Fibroblast of pulmonary artery (primary cell): Measurements from ENCODE around the gene RPH3AL.

ENCODE experiments used
- DNase-seq: peaks from one replicate; pipeline ENCODE4 v3.0.0-alpha.2; 2010; ENCODE audit warnings: low read depth
- H3K4me3 ChIP-seq: replicated peaks from 2 replicates; pipeline ENCODE4 v1.5.1; 2011; ENCODE audit warnings: low read depth, mild to moderate bottlenecking, control low read depth, low read length, moderate library complexity
- CTCF ChIP-seq: IDR thresholded peaks from 2 replicates; pipeline ENCODE4 v1.5.1; 2011; ENCODE audit warnings: mild to moderate bottlenecking, control low read depth, low read length, inconsistent platforms; ENCODE audit errors: missing control alignments

RPH3AL gene

GRCh38 chr17:185445-186138 is 167.0 kb downstream of the RPH3AL start:
- DNase-seq, result no peak
- no peak overlapping the region for H3K4me3 ChIP-seq
- no peak for TF ChIP-seq CTCF

GRCh38 chr17:183021-183420 is 169.6 kb downstream of the RPH3AL start:
- TF ChIP-seq CTCF, result no peak
- H3K4me3 ChIP-seq, result no peak overlapping the region
- no peak for DNase-seq

GRCh38 chr17:182050-182751 is 170.4 kb downstream of the RPH3AL start:
- H3K4me3 ChIP-seq, result no peak overlapping the region
- no peak for DNase-seq
- TF ChIP-seq CTCF, result no peak

- peak; percentile 16 for DNase-seq
These were observed 171.2 kb downstream of the RPH3AL start, which contains the start of gene DOC2B for GRCh38 chr17:181245-182049. Gene DOC2B, minus strand, starts transcription at chr17:181650. Its CDS starts 171 bp downstream, at chr17:181479.

GRCh38 chr17:180381-181244 is 172.0 kb downstream of the RPH3AL start:
- H3K4me3 ChIP-seq, result no peak overlapping the region

More at GRCh38 chr17:181245-182049, 171.2 kb downstream of the RPH3AL start, which contains the start of gene DOC2B:
- H3K4me3 ChIP-seq, result no peak within 1 kb of the TSS
- TF ChIP-seq CTCF, result no peak

More at GRCh38 chr17:180381-181244, 172.0 kb downstream of the RPH3AL start:
- DNase-seq, result no peak
- TF ChIP-seq CTCF, result no peak
